Ectodermal cell (in vitro differentiated cells): ENCODE data around the gene BRCC3.

Experiments
- H3K27ac ChIP-seq: 2 replicates; pipeline ENCODE4 v1.7.0; 2013; ENCODE audit warnings: mild to moderate bottlenecking, low read depth, low read length; ENCODE audit not compliant: insufficient read depth, poor library complexity, severe bottlenecking
- H3K27me3 ChIP-seq: 2 replicates; pipeline ENCODE4 v1.7.0; 2013; ENCODE audit warnings: mild to moderate bottlenecking, low read length; ENCODE audit not compliant: insufficient read depth, control insufficient read depth, poor library complexity, severe bottlenecking
- H3K36me3 ChIP-seq: one replicate; pipeline ENCODE4 v1.7.0; 2013; ENCODE audit warnings: low read length; ENCODE audit not compliant: control insufficient read depth, insufficient read depth
- H3K4me1 ChIP-seq: one replicate; pipeline ENCODE4 v1.7.0; 2013; ENCODE audit warnings: low read length; ENCODE audit not compliant: control insufficient read depth, insufficient read depth
- H3K4me3 ChIP-seq: 2 replicates; pipeline ENCODE4 v1.7.0; 2013; ENCODE audit warnings: low read depth, low read length, control low read depth; ENCODE audit not compliant: insufficient read depth
- H3K9me3 ChIP-seq: 2 replicates; pipeline ENCODE4 v1.7.0; 2013; ENCODE audit warnings: mild to moderate bottlenecking, low read length, moderate library complexity; ENCODE audit not compliant: control insufficient read depth
- WGBS, 2 experiments: methylation state at CpG; one replicate each; pipeline ENCODE4 v1.1.7; 2013; ENCODE audit warnings: missing lambda C conversion rate in 2 of 2; 5-methylcytosine and 5-hydroxymethylcytosine counted together

The BRCC3 gene

GRCh38 chrX:155086961-155087735, 15.8 kb downstream of the BRCC3 start:
- H3K4me3 ChIP-seq, result no peak overlapping the region
- 95 to 96% methylated on average over 26 of the region's 26 CpGs for WGBS, 2 experiments
- no peaks in the 10 kb centered on the region for H3K27me3 ChIP-seq
- no peaks in the 10 kb centered on the region for H3K4me1 ChIP-seq
- peaks cover 5% of the 10 kb centered on the region for H3K36me3 ChIP-seq
- H3K9me3 ChIP-seq, result no peaks in the 10 kb centered on the region
- no peak overlapping the region for H3K27ac ChIP-seq

- Histone ChIP-seq H3K4me1 (no peaks in the 10 kb centered on the region), H3K27me3 (no peaks in the 10 kb centered on the region), H3K9me3 (no peaks in the 10 kb centered on the region), H3K27ac (no peak overlapping the region), H3K4me3 (no peak overlapping the region), H3K36me3 (no peaks in the 10 kb centered on the region)
- 75% methylated on average over 4 of the region's 4 CpGs; no CpG with 5 or more reads in 1 of the 2 experiments for WGBS, 2 experiments
These were observed 23.3 kb downstream of the BRCC3 start for GRCh38 chrX:155094468-155095061.

GRCh38 chrX:155105919-155106318, 34.6 kb downstream of the BRCC3 start:
- WGBS, 2 experiments, result 88 to 100% methylated on average over 1 of the region's 2 CpGs
- no peak overlapping the region for H3K27ac ChIP-seq
- no peaks in the 10 kb centered on the region for H3K27me3 ChIP-seq
- no peak overlapping the region for H3K4me3 ChIP-seq
- no peaks in the 10 kb centered on the region for H3K36me3 ChIP-seq
- no peaks in the 10 kb centered on the region for H3K9me3 ChIP-seq
- H3K4me1 ChIP-seq, result no peaks in the 10 kb centered on the region

GRCh38 chrX:155108427-155108826, 37.1 kb downstream of the BRCC3 start:
- Histone ChIP-seq H3K36me3 (no peaks in the 10 kb centered on the region), H3K4me1 (no peaks in the 10 kb centered on the region), H3K9me3 (no peaks in the 10 kb centered on the region), H3K27ac (no peak overlapping the region), H3K4me3 (no peak overlapping the region), H3K27me3 (no peaks in the 10 kb centered on the region)

- Histone ChIP-seq H3K4me1 (no peaks in the 10 kb centered on the region), H3K4me3 (no peak overlapping the region), H3K27me3 (no peaks in the 10 kb centered on the region), H3K27ac (no peak overlapping the region), H3K9me3 (no peaks in the 10 kb centered on the region), H3K36me3 (no peaks in the 10 kb centered on the region)
- WGBS, 2 experiments, result 91 to 97% methylated on average over 2 to 3 of the region's 3 CpGs
These were observed 40.9 kb downstream of the BRCC3 start for GRCh38 chrX:155112171-155112570.

- 88 to 91% methylated on average over 3 to 4 of the region's 4 CpGs for WGBS, 2 experiments
- Histone ChIP-seq H3K9me3 (no peaks in the 10 kb centered on the region), H3K27me3 (no peaks in the 10 kb centered on the region), H3K27ac (no peak overlapping the region), H3K36me3 (no peaks in the 10 kb centered on the region), H3K4me1 (no peaks in the 10 kb centered on the region), H3K4me3 (no peak overlapping the region)
These were observed 41.8 kb downstream of the BRCC3 start for GRCh38 chrX:155113097-155113496.

GRCh38 chrX:155115174-155115819, 44.0 kb downstream of the BRCC3 start:
- 86 to 96% methylated on average over 1 of the region's 1 CpG for WGBS, 2 experiments
- no peaks in the 10 kb centered on the region for H3K27me3 ChIP-seq
- H3K27ac ChIP-seq, result no peak overlapping the region
- H3K4me3 ChIP-seq, result no peak overlapping the region
- no peaks in the 10 kb centered on the region for H3K9me3 ChIP-seq
- no peaks in the 10 kb centered on the region for H3K4me1 ChIP-seq
- peaks cover 3% of the 10 kb centered on the region for H3K36me3 ChIP-seq

GRCh38 chrX:155127465-155127864, 56.2 kb downstream of the BRCC3 start:
- H3K4me1 ChIP-seq, result no peaks in the 10 kb centered on the region
- H3K4me3 ChIP-seq, result no peak overlapping the region
- no peaks in the 10 kb centered on the region for H3K36me3 ChIP-seq
- no peak overlapping the region for H3K27ac ChIP-seq
- WGBS, 2 experiments, result 62 to 95% methylated on average over 1 of the region's 1 CpG
- H3K9me3 ChIP-seq, result no peaks in the 10 kb centered on the region
- H3K27me3 ChIP-seq, result no peaks in the 10 kb centered on the region

GRCh38 chrX:155127940-155128339, 56.6 kb downstream of the BRCC3 start:
- H3K27me3 ChIP-seq, result no peaks in the 10 kb centered on the region

GRCh38 chrX:155132110-155132509, 60.8 kb downstream of the BRCC3 start:
- 85 to 94% methylated on average over 1 of the region's 1 CpG for WGBS, 2 experiments
- Histone ChIP-seq H3K4me1 (no peaks in the 10 kb centered on the region), H3K36me3 (no peaks in the 10 kb centered on the region), H3K9me3 (no peaks in the 10 kb centered on the region), H3K27ac (no peak overlapping the region), H3K4me3 (no peak overlapping the region), H3K27me3 (no peaks in the 10 kb centered on the region)

More at GRCh38 chrX:155127940-155128339, 56.6 kb downstream of the BRCC3 start:
- no peak overlapping the region for H3K4me3 ChIP-seq
- H3K27ac ChIP-seq, result no peak overlapping the region
- no peaks in the 10 kb centered on the region for H3K9me3 ChIP-seq
- no peaks in the 10 kb centered on the region for H3K36me3 ChIP-seq
- no peaks in the 10 kb centered on the region for H3K4me1 ChIP-seq
